ENCODE measurements around the gene NDUFAF8. TPM values are rescaled to one million over a fixed set of nuclear protein-coding genes. Genes with fewer than 3 reads are reported as not detected.
"Not testable (repeated sequence)": the region's sequence is repeated elsewhere in the genome, so short reads cannot be mapped to it uniquely, and the experiment has no call there.

Gene NDUFAF8
- total RNA-seq, 1 experiment from 2014 or later: 102 TPM

DNA sequence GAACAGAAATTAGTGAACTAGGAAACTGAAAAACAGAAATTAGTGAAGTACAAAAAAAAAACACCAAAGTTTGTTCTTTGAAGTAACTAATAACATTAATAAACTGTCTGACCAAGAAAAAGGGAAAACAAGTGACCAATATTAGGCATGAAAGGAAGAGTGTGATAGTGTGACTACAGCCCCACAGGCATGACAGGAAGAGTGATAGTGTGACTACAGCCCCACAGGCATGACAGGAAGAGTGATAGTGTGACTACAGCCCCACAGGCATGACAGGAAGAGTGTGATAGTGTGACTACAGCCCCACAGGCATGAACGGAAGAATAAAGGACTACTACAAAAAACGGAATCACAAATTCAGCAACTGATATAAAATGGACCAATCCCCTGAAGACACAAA, 11.5 kb upstream of the NDUFAF8 start:
- H3K9me3 ChIP-seq (ENCODE audit: control insufficient read depth in 1 of 2, insufficient read depth in 1 of 2, low read depth in 1 of 2, low read length in 2 of 2); H3K9me2 ChIP-seq (ENCODE audit: insufficient read depth); ATAC-seq; H3K27ac ChIP-seq (ENCODE audit: low read depth, low read length); POLR2A ChIA-PET; H3K4me3 ChIP-seq (replicated peaks in 1 of 2; ENCODE audit: low read depth in 1 of 2, low read length in 2 of 2); H2AFZ ChIP-seq (ENCODE audit: low read depth, low read length, poor library complexity, severe bottlenecking); RAD21 ChIA-PET (ENCODE audit: low non-redundant PET in 1 of 2, low total read pairs in 2 of 2, uncharacterized antibody in 2 of 2, unreplicated experiment in 2 of 2); H3K79me2 ChIP-seq (ENCODE audit: insufficient read depth, low read length); DNase-seq (ENCODE audit: low read depth, low spot score); BruUV-seq (replicated peaks); H3K9ac ChIP-seq (ENCODE audit: low read length); H4K20me1 ChIP-seq (ENCODE audit: insufficient read depth); H3K27me3 ChIP-seq (ENCODE audit: insufficient read depth, low read length); CTCF ChIA-PET; H3K4me2 ChIP-seq (ENCODE audit: low read length); H3K36me3 ChIP-seq (ENCODE audit: control insufficient read depth in 1 of 2, insufficient read depth in 2 of 2, low read length in 2 of 2): not testable (repeated sequence)
- intact Hi-C loops (cut with micrococcal nuclease): loop anchor here (10.0 kb wide), 1 partner anchor 243 kb away; no protein-coding TSS in a partner anchor
- peaks cover 6 to 10% of the 10 kb centered on the region in 2 experiments for H3K4me1 ChIP-seq (ENCODE audit: control insufficient read depth in 1 of 2, insufficient read depth in 2 of 2, low read length in 2 of 2)

- no peaks in the 10 kb centered on the region for H4K20me1 ChIP-seq (ENCODE audit: insufficient read depth)
- no peaks in the 10 kb centered on the region for H3K27me3 ChIP-seq (ENCODE audit: insufficient read depth, low read length)
- no peak for ATAC-seq
- DNase-seq (ENCODE audit: low read depth, low spot score): no peak
- H3K9me3 ChIP-seq (ENCODE audit: control insufficient read depth in 1 of 2, insufficient read depth in 1 of 2, low read depth in 1 of 2, low read length in 2 of 2): 0 out of 4 replicates have a peak, but pooled peaks cover 0 to 4% of the 10 kb centered on the region in 2 experiments
- no peak overlapping the region for H3K4me2 ChIP-seq (ENCODE audit: low read length)
- no peak overlapping the region for H2AFZ ChIP-seq (ENCODE audit: low read depth, low read length, poor library complexity, severe bottlenecking)
- peaks cover 4 to 6% of the 10 kb centered on the region in 2 experiments for H3K4me1 ChIP-seq (ENCODE audit: control insufficient read depth in 1 of 2, insufficient read depth in 2 of 2, low read length in 2 of 2)
- TSS peak; percentile 44 for BruUV-seq (replicated peaks)
- no peak overlapping the region for H3K27ac ChIP-seq (ENCODE audit: low read depth, low read length)
- intact Hi-C loops (cut with micrococcal nuclease): loop anchor here (10.0 kb wide), 1 partner anchor 244 kb away; no protein-coding TSS in a partner anchor
- ChIA-PET CTCF (no interaction called here), RAD21 (ENCODE audit: low non-redundant PET in 1 of 2, low total read pairs in 2 of 2, uncharacterized antibody in 2 of 2, unreplicated experiment in 2 of 2) (interaction anchor here in 1 of 2 experiments (0.7 kb wide), 1 partner anchor 247 kb away, joined by 3 read pairs; no protein-coding TSS in a partner anchor), POLR2A (no interaction called here)
- no peaks in the 10 kb centered on the region for H3K9me2 ChIP-seq (ENCODE audit: insufficient read depth)
- no peaks in the 10 kb centered on the region for H3K79me2 ChIP-seq (ENCODE audit: insufficient read depth, low read length)
- TF ChIP-seq MAX (IDR thresholded peaks at IDR 0.05) (no peak), FOSL1 (IDR thresholded peaks at IDR 0.05; ENCODE audit: low read depth) (no peak), JUND (IDR thresholded peaks at IDR 0.05) (no peak), ZNF274 (IDR thresholded peaks at IDR 0.05; ENCODE audit: low read depth, low read length) (no peak), SRF (IDR thresholded peaks at IDR 0.05; ENCODE audit: low read depth) (no peak), SIN3A (IDR thresholded peaks at IDR 0.05; ENCODE audit: low read depth) (no peak)
- H3K36me3 ChIP-seq (ENCODE audit: control insufficient read depth in 1 of 2, insufficient read depth in 2 of 2, low read length in 2 of 2): peaks cover 5 to 7% of the 10 kb centered on the region in 2 experiments; a peak in 1 of 4 replicates
- no peak overlapping the region for H3K9ac ChIP-seq (ENCODE audit: low read length)
- H3K4me3 ChIP-seq (replicated peaks in 1 of 2; ENCODE audit: low read depth in 1 of 2, low read length in 2 of 2): no peak overlapping the region
These were observed 10.7 kb upstream of the NDUFAF8 start for GRCh38 chr17:81228420-81228819.

Measured in HCT116 (cell line).